Activated CD4-positive, alpha-beta T cell treated with anti-CD3 and anti-CD28 coated beads, Interleukin-2, amount 50 U/mL, for 24 hours (primary cell): ENCODE results near the gene TMCC1.
A peak's percentile ranks its signal among the peaks of the same experiment; 100 is the strongest.
"Not testable (repeated sequence)": the region's sequence is repeated elsewhere in the genome, so short reads cannot be mapped to it uniquely, and the experiment has no call there.

ENCODE experiments used
- DNase-seq, 2 donors: peaks; one replicate each; pipeline ENCODE4 v3.0.0-alpha.2; 2020; ENCODE audit warnings: low read depth in 1 of 2, low spot score in 1 of 2

TMCC1 gene

DNA sequence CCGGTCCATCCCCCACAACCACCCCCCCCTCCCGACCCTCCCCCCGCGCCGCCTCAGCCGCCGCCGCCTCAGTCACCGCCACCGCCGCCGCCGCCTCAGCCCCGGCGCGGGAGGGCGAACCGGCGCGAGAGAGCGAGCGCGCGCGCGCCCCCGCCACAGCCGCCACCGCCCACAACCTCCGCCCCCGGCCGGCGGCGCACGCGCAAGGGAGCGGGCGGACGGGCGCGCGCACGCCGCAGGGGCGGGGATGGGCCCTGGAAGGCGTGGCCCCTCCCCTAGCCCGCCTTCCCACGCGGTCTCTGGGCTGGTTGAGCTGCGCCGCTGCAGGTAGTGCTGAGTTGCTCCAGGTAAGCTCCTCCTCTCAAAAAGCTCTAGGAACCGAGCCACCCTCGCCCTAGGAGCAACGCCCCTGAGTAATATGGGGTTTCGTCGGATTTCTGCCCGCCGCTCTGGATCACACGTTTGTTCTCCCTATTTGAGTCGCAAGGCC, at the start of gene TMCC1:
Gene TMCC1 (minus strand): TSS at position 131 of the 490 bp plus-strand sequence.
- DNase-seq: peak; percentile 69 to 82

DNA sequence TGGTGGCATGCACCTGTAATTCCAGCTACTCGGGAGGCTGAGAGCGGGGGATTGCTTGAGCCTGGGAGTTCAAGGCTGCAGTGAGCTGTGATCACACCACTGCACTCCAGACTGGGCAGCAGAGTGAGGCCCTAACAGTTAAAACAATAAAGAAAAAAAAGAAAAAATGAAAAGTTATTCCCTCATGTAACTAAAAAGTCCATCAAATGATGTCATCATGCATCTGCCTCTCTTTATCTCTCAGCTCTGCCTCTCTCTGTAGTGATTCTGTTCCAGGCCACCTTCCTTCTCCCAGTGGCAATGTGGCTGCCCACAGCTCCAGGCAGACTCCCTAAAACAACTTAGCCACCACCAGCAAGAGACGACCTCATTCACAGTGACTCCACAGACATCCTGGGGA, 49.5 kb upstream of the TMCC1 start:
- DNase-seq: no peak

- peak in 1 of 2 donors; percentile 3 for DNase-seq
Measured at GRCh38 chr3:129942296-129942695, 48.8 kb upstream of the TMCC1 start.

DNA sequence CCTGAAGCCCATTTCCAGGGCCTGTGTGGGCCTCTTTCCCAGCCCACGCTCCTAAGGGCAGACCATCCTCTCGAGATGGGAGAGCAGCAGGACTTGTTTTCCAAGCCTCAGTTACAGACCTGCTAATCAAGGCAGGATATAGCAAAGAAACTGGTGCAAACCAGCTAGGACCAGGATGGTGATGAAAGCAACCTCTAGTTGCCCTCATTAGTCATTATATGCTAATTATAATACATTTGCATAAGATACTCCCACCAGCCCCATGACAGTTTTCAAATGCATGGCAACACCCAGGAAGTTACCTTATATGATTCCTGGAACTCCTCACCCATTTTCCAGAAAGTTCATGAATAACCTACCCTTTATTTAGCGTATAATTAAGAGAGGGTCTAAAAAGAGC, 46.6 kb upstream of the TMCC1 start:
- DNase-seq: no peak

- DNase-seq: no peak
Measured at GRCh38 chr3:129938140-129938930, 44.8 kb upstream of the TMCC1 start.

GRCh38 chr3:129937717-129938116, 44.2 kb upstream of the TMCC1 start:
- no peak for DNase-seq

DNA sequence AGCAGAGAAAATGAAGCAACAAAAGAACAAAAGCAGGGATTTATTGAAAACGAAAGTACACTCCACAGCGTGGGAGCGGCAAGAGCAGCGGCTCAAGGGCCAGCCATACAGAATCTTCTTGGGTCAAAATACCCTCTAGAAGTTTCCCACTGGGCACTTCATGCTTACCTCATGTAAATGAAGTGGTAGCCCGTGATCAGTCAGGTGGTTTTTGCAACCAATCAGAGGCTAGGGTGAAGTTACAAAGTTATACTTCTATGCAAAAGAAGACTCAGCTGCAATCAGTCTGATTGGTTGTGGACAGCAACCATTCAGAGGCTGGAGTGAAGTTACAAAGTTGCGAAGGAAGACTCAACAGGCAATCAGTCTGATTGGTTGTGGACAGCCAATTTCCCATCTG, 43.2 kb upstream of the TMCC1 start:
- peak in 1 of 2 donors; percentile 7 for DNase-seq

DNA sequence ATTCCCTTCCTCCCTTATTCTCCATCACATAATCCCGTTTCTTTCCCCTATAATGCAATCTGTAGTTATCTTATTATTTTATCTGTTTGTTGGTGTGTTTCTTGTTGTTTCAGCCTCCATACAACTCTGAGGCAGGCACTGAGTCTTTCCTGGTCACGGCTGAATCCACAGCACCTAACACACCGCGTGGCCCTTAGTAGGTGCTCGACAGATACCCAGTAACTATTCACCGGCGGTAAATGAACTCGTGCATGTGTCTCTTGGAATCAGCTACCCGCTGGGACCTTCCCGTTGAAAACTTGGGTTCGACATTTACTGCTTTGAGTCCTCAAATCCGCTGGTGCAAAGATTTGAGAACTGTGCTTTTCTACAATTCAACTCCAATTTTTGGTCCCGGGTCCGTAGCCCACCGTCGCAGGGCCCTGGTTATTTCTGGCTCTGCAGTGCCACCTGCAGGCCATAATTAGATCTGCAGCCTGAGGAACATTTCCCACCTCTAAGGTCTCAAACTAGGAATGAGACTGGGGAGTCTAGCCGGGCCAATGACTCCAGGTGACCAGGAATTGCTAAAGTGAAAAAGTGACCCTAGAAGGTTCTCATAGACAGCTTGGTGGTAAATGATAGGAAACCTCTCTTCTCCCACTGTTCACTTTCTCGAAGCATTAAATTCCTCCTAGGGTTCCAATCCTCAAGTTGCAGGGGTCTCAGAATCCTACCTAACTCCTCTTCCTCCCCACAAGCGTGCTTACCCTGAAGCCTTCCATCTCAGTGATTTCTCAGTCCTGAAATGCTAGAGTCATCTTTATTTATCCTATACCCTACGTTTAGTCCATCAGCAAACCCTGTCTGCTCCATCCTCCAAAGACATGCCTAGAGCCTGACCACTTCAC, 41.0 kb upstream of the TMCC1 start:
- DNase-seq: peak in 1 of 2 donors; percentile 3

- DNase-seq: no peak
Measured at GRCh38 chr3:129933471-129933870, 40.0 kb upstream of the TMCC1 start.

GRCh38 chr3:129929383-129929782, 35.9 kb upstream of the TMCC1 start:
- no peak for DNase-seq

DNA sequence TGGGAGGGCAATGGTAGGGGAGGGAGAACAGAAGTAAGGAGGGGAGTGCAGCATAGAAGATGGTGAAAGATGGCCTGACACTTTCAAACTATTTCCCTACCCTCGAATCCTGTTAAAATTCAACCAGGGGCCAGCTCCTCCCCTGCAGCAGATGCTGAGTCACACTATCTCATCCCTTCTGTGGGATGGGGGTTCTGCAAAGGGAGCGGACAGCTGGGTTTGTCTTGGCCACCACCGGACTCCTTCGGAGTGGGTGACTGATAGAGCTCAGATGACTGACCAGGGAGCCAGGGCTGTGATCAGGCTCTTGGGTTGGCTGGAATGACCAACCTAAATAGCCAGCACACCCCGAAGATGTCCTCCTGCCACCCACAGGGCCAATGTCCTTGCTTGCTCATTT, 33.6 kb upstream of the TMCC1 start:
- no peak for DNase-seq

DNA sequence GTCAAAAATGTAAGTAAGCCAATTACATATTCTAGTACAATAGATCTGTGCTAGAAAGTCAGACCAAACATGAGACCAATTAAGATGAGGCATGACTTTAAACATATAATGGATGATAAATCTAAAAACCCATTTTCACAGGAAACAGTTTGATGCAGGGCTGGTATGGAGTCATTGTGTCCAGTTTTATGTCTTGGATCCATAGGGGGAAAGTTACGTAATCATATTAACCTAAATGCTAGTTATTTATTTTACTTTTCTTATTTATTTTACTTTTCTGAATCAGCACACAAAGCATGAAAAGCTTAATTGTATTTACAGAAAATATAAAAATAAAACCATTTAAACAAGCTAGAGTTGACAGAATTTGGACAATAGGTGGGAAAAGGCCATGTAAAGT, 26.3 kb upstream of the TMCC1 start:
- DNase-seq: no peak

DNA sequence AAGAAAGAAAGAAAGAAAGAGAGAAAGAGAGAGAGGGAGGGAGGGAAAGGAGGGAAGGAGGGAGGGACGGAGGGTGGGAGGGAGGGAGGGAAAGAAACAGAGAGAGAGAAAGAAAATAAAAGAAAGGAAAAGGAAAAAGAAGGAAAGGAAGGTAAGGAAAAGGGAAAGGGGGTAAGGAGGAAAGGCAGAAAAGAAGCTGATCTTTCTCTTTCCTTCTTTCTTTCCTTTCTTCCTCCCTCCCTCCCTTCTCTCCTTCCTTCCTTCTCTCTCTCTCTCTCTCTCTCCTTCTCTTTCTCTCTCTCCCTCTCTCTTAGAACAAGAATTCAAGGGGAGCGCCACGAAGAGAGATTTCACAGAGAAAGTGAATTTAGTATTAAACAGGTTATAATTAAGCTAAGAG, 25.8 kb upstream of the TMCC1 start:
- DNase-seq: no peak

DNA sequence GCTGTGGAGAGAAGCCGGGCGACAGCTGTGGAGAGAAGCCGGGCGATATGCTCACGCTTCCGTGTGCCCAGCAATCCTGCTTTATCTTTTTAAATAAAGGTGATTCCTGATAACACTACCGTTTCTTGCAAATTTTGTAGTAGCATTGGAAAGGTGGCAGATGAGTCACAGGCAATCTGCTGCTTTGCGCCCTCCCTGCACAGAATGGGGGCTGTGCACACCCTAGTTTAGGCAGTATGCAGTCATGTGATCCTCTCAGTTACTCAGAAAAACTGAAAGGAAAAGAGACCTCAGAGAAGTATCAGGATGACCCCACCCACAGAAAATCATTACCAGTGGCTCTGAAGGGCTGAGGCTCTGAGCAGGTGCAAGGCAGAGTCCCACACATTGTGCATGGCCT, 24.9 kb upstream of the TMCC1 start:
- no peak for DNase-seq

DNA sequence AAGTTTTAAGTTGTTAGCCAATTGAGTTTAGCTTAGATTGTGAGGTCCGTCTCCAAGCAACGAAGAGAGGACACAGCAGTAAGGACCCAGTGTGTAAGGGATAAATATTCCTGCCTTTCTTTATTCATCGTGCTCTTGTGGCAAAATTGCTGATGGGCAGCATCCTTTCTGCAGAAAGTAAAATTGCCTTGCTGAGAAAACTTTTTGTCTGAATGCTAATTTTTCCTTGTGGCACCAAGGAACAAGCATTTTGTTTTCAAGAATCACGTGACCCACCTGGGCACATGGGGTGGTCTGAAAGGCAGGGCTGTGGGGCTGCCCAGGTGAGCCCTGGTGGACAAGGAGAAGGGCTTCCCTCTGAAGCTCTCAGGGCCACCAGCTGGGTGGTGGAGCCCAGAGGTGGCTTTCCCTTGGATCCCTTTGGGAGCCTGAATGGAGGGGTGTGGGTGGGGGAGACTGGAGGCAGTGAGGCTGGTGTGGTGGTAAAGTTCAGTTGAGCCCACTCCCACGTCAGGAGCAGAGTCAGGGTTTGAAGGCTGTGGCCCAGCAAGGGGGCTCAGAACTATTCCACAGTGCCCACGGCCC, 24.0 kb upstream of the TMCC1 start:
- no peak for DNase-seq

DNA sequence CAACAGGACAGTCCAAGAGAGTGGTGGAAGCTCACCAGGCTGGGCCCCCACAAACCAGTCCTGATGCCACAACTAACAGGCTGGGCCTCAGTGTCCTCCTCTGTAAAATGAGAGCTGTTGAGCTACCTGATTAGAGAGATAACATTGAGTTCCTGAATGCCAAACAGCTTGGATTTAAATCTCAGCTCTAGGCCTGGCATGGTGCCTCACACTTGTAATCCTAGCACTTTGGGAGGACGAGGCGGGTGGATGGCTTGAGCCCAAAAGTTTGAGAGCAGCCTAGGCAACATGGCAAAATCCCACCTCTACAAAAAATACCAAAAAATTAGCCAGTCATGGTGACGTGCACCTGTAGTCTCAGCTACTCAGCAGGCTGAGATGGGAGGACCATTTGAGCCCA, 20.1 kb upstream of the TMCC1 start:
- DNase-seq: no peak

- no peak for DNase-seq
Measured at GRCh38 chr3:129911261-129911861, 17.9 kb upstream of the TMCC1 start.

GRCh38 chr3:129909235-129909634, 15.7 kb upstream of the TMCC1 start:
- DNase-seq: not testable (repeated sequence)

DNA sequence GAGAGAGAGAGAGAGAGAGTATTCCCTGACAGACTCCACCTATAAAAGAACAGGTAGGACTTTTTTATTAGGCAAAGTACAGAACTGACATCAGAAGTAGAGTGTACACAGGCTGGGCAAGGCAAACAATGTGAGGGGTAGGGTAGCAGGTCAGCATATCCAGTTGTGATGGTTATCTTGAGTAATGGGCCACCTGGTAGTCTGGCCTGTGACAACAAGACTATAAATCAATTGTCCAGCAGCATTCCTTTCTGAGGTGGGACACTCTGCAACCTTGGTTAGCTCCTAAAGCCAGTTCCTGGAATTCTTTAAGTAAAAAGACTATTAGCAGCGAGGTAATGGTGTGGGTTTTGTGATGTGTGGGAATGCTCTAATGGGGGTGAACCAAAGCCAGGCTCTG, 14.9 kb upstream of the TMCC1 start:
- no peak for DNase-seq

DNA sequence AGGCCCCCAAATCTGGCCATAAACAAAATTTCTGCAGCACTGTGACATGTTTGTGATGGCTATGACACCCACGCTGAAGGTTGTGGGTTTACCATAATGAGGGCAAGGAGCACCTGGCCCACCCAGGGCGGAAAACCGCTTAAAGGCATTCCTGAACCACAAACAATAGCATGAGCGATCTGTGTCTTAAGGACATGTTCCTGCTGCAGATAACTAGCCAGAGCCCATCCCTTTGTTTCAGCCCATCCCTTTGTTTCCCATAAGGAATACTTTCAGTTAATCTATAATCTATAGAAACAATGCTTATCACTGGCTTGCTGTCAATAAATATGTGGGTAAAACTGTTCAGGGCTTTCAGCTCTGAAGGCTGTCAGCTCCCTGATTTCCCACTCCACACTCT, 7.8 kb upstream of the TMCC1 start:
- not testable (repeated sequence) for DNase-seq

GRCh38 chr3:129897026-129897425, 3.5 kb upstream of the TMCC1 start:
- DNase-seq: no peak
